CD4-positive, alpha-beta T cell treated with Interleukin-12 subunit alpha and Interleukin-12 subunit beta, for 1 hour (primary cell): ENCODE results near the gene IGSF21.
A peak's percentile ranks its signal among the peaks of the same experiment; 100 is the strongest.

Experiments
- DNase-seq: peaks from one replicate; pipeline ENCODE4 v3.0.0-alpha.2; 2020

IGSF21 gene

DNA sequence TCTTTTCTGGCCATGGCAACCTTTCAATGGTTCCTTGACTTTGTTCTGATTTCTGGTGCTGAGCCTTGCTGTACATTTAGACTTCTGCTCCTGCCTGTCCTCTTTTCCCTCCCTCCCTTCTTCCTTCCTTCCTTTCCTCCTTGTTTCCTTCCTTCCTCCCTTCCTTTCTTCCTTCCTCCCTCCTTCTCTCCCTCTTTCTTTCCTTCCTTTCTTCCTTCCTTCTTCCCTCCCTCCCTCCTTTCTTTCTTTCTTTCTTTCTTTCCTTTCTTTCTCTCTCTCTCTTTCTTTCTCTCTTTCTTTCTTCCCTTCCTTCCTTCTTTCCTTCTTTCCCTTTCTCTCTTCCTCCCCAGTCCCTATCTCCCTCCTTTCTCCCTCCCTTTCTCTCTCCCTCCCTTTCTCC lies 10.4 kb upstream of the IGSF21 start:
- DNase-seq: no peak

DNA sequence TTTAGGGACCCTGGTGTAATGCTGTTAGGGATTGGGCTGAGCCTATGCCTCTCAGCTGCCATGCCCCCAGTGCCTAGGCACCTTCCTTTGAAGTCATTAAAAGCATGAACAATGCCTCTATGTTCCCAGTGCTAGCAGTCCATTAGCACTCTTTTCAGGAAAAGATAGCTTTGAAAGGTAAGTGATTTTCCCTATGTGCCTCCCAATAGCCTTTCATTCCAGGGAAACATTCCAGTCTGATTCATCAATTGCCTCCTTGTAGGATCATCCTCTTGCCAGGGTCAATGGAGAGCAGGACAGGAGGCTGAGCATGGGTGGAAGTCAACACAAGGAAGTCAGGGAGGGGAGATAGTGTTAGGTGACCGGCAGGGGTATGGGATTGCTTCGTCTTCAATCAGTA lies 8.6 kb upstream of the IGSF21 start:
- DNase-seq: no peak

DNA sequence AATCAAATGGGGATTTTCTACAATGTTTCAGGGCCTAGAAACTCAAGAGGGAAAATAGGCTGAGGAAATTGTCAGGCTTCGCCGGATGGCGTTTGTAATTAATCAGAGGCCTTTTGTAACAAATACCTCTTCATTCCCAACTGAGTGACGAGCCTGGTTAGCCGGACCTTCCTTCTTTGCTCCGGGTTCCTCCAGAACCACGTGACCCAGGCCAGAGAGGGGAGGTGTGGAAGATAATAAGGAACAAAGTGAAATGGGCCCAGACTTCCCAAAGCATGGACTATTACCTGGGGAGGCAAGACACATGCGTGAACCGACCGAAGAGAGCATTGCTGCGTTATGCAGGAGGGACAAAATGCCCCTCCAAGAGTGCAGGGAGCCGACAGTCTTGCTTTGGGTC lies 7.5 kb upstream of the IGSF21 start:
- DNase-seq: no peak

DNA sequence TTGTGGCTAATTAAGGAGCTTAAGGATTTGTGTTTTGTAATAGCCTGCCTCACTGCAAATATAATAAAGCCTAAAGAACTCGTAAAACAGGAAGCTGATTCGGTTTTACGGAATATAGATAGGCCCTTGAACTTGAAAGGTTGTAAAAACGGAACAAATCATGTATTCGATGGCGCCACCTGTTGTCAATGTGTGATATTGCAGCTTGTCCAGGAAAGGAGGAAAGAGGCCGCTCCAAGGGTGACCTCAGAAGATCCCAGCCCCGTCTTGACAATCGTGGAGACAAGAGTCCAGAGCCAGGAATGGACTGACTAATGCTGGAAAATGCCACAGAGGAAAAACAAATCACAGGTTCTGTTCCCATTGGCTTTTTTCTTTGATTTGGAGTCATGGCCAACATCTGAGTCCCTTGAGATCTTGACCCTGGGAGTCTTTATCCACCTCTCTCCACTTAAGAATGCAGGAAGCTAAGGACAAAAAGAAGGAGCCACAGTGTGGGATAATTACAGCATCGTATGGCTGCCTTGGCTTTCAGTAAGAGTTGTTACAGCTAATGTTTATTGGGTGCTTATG lies 7.0 kb upstream of the IGSF21 start:
- peak; percentile 26 for DNase-seq

DNA sequence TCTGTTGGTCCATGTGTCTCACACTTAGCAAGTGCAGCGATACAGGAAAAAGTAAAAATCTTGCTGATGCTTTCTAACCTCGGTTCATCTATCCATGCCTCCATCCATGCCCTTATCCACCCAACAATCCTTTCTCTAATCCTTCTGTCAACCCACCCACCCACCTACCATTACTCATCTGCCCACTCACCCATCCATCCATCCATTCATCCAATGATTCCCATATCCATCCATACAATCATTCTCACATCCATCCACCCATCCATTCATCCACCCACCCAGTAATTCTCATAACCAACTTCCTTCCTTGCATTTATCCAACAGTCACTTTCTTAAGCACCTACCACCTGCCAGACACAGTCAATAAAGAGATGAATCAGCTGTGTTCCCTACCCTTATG lies 6.1 kb upstream of the IGSF21 start:
- DNase-seq: no peak

DNA sequence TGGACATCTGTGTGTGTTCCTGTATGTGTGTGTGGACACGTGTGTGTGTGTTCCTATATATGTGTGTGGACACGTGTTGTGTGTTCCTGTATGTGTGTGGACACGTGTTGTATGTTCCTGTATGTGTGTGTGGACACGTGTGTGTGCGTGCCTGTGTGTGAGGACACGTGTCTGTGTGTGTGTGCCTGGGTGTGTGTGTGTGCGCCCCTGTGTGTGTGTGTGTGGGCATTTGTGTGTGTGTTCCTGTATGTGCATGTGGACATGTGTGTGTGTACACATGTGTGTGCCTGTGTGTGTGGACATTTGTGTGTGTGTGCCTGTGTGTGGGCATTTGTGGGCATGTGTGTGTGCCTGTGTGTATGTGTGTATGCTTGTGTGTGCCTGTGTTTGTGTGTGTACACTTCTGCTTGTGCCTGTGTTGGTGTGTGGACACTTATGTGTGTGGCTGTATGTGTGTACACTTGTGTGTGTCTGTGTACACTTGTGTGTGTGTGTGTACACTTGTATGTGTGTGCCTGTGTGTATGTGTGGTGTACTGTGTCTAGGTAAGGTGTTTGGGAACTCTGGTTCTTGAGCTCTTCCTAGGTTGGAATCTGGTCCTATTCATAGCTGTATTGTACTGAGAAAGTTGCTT lies 3.7 kb upstream of the IGSF21 start:
- no peak for DNase-seq

DNA sequence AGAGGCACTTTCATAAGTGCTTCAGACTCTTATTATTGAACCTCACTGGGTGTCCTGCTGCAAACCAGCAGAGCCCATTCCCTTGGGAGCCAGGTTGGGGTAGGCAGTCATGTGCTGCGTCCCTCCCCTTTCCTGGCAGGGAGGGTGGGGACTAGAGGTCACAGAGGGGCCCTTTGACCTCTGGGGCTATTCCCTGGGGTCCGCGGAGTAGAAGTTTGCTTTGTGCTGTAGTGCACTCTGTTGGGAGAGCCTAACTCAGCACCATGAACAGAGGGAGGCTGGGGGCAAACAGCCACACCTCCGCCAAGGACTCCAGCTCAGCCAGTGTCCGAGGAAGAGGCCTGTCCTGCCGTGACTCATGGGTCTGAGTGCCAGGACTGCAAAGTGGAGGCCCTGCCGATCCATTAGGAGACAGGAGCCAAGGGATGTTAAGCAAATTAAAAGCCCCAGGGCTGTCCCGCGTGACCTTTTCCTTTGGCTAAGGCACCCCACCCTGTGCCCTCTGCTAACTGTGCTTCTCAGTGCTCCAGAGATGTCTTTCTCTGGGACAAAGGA lies 3.0 kb upstream of the IGSF21 start:
- DNase-seq: no peak

DNA sequence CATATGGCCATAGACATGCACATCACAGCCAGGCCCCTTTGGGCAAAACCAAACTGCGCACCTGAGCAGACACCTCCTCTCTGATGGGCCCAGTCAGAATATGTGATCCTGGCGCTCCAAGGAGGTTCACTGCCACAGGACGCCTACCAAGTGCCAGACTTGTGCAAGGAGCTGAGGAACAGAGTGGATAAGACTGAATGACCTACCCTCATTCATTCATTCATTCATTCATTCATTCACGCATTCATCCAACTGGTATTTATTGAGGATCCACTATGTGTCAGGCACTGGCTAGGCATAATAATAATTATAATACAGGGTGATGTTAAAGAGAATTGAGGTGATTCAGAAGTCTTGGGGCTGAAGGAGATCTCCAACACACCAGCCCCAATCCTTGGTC lies 2.4 kb upstream of the IGSF21 start:
- DNase-seq: no peak

DNA sequence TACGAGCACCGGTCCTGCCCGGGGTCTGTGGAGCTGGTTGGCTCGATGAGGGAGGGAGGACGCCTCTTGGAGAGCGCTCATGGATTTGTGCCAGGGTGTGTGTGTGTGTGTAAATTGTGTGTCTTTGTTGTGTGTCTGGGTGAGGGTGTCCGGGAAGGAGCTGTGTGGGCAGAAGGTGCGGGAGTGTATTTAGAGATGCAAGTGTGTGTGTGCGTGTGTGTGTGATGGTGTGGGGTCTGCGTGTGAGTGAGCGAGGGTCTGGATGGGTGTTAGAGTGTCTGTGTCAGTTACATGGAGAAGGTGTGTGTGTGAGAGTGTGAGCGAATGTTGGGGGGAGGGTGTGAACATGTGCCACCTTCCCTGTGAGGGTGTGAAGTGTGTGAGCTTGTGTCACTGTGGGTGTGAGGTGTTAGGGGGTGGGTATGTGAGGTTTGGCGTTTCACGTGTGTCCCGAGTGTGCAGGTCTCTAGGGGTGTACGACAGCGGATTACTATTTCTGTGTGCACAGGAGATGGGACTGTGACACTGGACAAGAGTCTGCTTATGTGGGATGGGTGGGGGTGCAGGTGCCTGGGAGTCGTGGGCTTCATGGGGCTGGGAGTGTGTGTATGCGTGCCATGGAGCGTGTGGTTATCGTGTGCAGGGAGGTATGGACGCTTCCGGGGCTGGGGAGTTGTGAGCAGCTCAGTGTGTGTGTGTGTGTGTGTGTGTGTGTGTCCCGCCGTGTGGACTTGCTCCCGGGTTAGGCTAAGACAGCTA lies 880 bp downstream of the IGSF21 start:
- no peak for DNase-seq

DNA sequence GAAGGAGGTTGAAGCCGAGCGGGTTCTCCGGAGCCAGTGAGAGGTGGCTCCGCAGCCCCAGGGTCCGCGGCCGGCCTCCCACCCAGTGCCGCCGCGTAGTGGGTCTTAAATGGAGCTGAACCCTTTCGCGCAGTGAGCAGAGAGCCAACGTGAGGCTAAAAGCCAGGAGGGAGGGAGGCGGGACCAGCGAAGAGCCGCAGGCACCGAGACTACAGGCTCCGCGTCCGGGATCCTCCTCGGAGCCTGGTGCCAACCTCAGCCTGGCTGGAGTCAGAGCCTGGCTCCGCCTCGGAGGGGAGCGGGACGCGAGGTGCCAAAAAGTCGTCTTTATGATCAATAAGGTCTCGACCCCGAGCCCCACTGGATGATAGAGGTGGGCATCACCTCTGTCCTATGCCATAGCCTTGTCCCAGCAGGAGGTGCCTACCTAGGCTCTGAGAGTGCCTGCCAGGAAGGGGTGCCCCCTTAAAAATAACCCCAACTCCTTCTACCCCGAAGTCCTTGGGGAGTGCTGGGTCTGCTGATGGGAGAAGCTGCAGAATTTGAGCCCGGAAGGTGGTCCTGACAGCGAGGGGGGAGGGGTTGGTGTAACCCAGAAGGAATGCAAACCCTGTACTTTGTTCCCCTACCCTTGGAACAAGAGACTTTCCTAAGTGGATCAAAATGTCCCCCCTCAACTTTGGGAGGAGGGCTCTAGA lies 1.6 kb downstream of the IGSF21 start:
- DNase-seq: no peak

DNA sequence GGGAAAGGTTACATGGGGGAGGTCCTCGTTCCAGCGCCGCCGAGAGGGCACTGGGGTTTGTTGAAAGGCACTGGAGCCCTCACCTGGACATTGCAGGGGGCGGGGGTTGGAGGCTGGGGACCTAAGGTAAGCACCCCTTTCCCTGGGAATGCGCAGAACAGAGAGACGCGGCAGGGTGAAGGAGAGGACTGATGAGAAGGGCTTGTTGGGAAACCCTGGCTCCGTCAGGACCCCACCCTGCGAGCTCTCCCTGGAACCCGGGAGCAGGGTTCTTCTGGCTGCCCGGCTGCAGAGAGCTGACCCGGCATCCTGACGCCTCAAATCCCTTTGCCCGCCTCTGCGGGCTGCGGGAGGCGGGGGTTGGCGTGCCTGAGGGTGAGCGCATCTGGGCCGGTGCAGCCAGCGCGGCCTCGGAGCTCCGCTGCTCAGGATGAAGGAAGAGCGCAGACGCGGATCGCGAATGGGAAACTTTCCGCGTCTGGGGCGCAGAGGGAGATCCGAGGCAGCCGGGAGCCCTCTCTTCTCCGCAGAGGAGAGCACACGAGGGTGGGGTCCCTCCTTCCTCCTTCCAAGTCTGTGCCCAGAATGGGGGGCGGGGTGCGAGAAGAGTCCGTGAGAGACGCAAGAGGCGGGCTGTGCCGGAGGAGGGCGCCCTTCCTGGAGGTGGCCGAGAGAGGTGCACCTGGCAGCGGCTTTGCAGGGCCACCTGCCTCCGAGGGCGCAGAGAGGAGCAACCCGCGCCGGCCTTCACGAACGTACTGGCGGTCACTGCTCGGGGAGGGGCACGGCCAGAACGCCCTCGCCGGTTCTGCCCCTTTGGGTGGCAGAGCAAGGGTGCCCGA lies 2.4 kb downstream of the IGSF21 start:
- no peak for DNase-seq

DNA sequence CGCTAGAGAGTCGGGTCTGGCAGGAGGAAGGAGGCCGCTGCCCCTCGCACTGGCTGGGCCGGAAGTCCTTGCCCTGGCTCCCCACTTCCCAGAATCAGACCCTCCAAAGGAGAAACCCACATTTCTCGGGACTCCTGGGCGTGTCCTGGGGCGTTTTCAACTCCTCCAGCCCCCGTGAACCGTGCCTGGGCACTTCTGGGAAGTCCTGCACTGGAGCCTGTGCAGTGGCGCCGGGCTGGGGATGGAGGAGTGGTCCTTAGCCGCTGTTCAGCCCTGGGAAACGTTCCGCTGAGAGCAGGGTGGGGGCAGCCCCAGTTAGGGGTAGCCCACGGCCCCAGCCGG lies 3.0 kb downstream of the IGSF21 start:
- DNase-seq: no peak

DNA sequence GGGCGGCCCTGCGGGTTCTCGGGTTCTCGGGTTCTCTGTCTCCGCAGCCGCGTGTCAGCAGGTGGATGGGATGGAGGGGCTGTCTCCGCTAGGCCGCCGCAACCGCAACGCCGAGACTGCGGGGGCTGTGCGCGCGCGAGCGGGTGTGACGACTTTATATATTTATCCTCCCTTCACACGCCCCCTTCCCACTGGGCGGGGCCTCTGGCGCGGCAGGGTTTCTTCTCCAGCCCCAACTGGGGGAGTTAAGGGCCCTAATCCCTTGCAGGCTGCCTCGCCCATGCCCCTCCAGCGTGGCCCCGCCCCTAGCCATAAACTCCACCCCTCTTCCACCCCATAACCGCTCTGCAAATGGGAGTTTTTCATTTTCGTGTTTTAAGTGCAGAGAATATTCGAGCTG lies 3.4 kb downstream of the IGSF21 start:
- no peak for DNase-seq

DNA sequence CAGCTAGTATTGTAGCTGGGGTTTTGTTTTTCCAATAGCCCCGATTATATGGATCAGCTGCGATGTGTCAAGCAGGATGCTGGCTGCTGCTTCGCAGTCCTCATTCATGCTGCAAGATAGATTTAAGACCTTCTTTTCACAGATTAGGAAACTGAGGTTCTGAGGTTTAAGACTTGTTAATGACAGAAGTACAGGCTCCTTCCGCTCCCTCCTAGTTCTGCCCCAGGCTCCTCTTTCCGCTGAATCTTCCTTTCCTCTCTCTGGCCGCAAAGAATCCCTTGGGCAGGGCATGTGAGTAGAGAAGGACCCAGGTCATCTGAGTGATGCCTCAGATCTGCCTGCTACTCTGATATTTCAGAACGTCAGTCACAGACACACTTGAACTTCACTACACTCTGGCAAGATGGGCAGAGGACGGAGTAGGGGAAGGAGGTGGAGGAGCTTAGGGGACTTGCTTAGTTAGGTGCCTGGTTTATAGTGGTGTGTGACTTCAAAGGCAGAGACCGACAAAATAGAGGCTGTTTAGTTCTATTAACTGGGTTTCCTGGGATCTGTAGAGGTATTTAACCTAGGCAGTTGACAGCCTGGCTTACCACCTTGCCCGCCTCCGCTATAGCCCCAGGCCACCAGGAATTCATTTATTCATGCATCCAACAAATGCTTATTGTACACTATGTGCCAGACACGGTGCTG lies 4.2 kb downstream of the IGSF21 start:
- no peak for DNase-seq

DNA sequence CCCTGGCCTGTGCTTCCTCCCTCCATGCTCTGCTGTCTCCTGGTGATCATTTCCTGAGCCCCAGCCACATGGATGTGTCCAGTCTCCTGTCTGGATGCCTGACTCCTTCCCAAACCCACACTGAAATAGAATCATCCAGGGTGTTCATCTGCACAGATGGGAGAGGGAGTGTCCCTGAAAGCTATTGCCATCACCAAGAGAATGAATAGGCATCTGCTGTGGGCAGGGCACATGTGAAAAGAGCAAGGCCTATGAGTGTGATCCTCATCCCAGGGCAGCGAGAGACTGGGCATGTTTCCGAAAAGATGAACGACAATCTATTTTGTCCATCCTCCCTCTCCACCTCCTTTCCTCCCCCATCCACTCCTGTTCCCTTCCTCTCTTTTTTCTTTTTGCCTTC lies 5.0 kb downstream of the IGSF21 start:
- DNase-seq: no peak

DNA sequence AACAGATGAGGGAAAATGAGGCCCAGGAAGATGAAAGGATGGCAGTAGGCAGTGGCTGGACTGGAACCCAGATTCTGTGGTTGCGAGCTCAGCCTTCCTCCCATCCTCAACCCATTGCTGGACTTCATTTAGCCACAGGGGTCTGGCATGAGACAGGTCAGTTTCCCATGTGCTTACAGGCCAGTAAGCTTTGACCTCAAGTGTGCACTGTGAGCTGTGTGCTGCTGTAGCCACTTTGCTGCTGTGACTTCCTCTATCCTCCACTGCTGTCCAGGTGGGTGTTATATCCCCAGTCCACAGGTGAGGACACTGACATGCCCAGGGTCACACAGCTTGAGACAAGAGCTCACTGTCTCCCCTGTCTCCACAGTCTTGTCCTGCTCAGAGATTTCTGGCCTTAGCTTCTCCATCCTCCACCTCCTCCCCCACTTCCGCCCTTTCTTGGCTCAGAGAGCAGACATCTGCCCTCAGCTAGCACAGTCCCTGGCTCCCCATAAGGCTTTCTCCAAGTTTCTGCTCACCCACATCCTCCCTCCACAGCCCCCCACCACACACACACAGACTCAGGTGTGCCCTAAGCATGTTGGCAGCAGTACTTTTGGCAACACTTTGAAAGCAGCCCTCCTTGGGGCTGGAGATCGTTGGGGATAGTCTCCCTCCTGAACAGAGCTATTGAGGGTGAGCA lies 7.3 kb downstream of the IGSF21 start:
- DNase-seq: no peak

DNA sequence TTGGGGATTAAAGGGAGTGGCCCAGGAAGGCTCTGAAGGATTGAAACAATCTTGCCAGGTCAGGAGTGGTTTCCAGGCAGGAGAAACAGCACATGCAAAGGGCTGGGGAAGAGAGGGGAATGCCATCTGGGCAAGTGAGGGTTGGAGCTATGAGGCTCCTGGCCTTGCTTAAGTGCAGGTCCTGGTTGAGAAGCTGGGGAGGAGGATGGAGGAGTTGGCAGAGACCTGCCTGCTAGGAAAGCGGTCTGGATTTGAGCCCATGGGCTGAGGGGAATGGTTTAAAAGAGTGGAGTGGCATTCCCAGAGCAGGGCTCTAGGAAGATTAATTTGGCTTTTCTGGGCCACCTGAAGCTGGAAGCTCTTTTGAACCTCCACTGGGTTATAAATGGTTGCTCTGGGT lies 9.2 kb downstream of the IGSF21 start:
- no peak for DNase-seq

DNA sequence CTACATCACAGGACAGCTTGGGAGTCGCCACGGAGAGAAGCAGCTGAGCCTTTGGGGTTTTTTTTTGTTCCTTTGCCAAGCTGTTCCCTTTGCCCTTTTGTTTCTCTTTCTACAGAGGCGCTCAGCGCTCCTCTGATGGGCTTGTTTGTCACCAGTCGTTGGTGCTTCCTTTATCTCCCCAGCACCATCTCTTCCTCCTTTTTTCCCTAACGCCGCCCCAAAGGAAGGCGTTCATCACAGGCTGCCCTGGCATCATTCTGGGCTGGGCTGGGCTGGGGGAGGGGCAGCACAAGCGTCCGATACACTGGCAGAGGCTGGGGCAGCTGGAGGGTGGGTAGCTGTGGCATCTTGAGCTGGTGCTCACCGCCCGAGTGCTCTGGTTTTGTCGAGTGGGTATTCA lies 10.5 kb downstream of the IGSF21 start:
- DNase-seq: no peak

DNA sequence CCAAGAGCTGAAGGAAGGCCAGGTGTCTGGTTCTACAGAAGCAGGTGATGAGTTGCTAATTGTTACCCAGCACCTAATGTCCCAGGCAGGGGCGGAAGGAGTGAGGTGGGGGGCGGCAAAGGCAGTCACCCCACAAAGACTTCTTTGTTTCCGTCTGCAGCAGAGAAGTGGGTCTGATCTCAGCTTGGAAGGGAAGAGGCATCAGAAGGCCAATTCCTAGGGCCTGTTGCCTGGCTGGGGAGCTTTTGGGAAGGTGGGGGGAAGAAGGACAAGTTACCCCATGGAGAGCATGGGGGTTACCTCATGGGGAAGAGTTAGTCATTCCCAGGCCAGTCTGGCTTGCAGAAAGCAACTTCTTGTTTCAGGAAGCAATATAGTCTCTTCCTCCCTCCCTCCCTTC lies 10.9 kb downstream of the IGSF21 start:
- DNase-seq: no peak

DNA sequence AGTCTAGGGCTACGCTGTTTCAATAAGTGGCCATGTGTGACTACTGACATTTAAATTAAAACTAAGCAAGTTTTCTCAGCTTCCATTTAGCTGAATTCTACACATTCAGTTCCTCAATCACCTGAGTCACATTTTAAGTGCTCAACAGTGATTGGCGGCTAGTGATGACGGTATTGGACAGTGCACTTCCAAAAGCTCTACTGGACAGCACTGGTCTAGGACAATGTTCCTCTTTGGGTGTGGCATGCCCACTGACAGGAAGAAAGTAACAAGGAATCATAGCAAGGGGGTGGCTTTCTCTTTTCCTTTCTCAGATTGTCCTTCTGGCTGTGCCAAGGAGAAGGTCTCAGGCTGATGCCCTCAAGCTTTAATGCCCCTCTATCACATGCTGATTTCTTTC lies 11.7 kb downstream of the IGSF21 start:
- no peak for DNase-seq

DNA sequence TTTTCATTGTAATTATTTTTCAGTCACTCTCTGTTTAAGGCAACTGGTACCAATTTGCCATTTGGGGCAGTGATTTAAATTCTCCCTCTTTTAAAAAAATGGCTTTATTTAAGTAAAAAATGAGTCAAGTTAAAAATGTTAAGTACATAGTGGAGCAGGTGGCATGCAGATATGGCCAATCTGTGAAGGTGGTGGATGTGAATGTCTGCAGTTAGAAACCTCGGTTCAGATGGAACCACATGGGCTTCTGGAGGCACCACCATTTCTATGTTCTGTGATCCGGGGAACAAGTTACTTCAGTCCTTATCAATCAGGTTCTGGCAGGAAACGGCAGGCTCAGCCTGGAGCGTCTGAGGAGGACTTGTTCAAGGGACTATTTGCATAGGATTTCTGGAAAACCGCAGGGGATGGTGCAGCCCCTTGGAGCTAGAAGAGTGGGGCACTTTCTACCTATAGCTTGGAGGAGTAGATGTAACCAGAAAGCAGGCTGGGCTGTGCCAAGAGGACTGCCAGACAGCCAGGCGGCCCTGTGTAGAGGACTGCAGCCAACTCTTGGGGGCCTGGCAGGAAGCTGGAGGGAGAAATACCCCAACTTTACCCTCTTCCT lies 12.3 kb downstream of the IGSF21 start:
- no peak for DNase-seq
